HG03520 (cell line): ENCODE results near the gene NKX1-1.
"Not testable (repeated sequence)": the region's sequence is repeated elsewhere in the genome, so short reads cannot be mapped to it uniquely, and the experiment has no call there.

Source experiments
- ATAC-seq: cut with Tn5 transposase; IDR thresholded peaks from one replicate; pipeline ENCODE4 v1.9.1; 2021; ENCODE audit warnings: mild to moderate bottlenecking, moderate library complexity; ENCODE audit not compliant: unreplicated experiment

Gene NKX1-1

GRCh38 chr4:1393866-1394265, 12.4 kb downstream of the NKX1-1 start:
- ATAC-seq = no peak

- ATAC-seq = not testable (repeated sequence)
Observed at GRCh38 chr4:1393363-1393762, 12.9 kb downstream of the NKX1-1 start.

- no peak for ATAC-seq
Observed at GRCh38 chr4:1385373-1386340, 20.6 kb downstream of the NKX1-1 start.

GRCh38 chr4:1384675-1385372, 21.4 kb downstream of the NKX1-1 start:
- ATAC-seq = no peak

GRCh38 chr4:1383728-1384591, 22.3 kb downstream of the NKX1-1 start:
- no peak for ATAC-seq

GRCh38 chr4:1382776-1383727, 23.2 kb downstream of the NKX1-1 start:
- no peak for ATAC-seq

GRCh38 chr4:1381944-1382541, 24.2 kb downstream of the NKX1-1 start:
- ATAC-seq = no peak

GRCh38 chr4:1381181-1381621, 25.0 kb downstream of the NKX1-1 start:
- ATAC-seq = no peak

GRCh38 chr4:1380368-1381151, 25.7 kb downstream of the NKX1-1 start:
- ATAC-seq = no peak

GRCh38 chr4:1379801-1380331, 26.4 kb downstream of the NKX1-1 start:
- no peak for ATAC-seq

- no peak for ATAC-seq
Observed at GRCh38 chr4:1379351-1379781, 26.9 kb downstream of the NKX1-1 start.

GRCh38 chr4:1378559-1379231, 27.5 kb downstream of the NKX1-1 start:
- ATAC-seq = no peak

GRCh38 chr4:1377606-1378261, 28.5 kb downstream of the NKX1-1 start:
- no peak for ATAC-seq

- no peak for ATAC-seq
Observed at GRCh38 chr4:1376841-1377605, 29.2 kb downstream of the NKX1-1 start.

GRCh38 chr4:1376391-1376840, 29.8 kb downstream of the NKX1-1 start:
- ATAC-seq = no peak

- no peak for ATAC-seq
Observed at GRCh38 chr4:1375761-1376322, 30.4 kb downstream of the NKX1-1 start.
